HG03575 (cell line): Measurements from ENCODE around the gene GLTPD2.
"Not testable (repeated sequence)": the region's sequence is repeated elsewhere in the genome, so short reads cannot be mapped to it uniquely, and the experiment has no call there.

Experiments used
- ATAC-seq: cut with Tn5 transposase; IDR thresholded peaks from one replicate; pipeline ENCODE4 v1.9.1; 2021; ENCODE audit not compliant: unreplicated experiment, insufficient number of reproducible peaks, low FRiP score; ENCODE audit errors: extremely low read depth

Gene GLTPD2

GRCh38 chr17:4806456-4806776 is 17.7 kb downstream of the GLTPD2 start:
- no peak for ATAC-seq

DNA sequence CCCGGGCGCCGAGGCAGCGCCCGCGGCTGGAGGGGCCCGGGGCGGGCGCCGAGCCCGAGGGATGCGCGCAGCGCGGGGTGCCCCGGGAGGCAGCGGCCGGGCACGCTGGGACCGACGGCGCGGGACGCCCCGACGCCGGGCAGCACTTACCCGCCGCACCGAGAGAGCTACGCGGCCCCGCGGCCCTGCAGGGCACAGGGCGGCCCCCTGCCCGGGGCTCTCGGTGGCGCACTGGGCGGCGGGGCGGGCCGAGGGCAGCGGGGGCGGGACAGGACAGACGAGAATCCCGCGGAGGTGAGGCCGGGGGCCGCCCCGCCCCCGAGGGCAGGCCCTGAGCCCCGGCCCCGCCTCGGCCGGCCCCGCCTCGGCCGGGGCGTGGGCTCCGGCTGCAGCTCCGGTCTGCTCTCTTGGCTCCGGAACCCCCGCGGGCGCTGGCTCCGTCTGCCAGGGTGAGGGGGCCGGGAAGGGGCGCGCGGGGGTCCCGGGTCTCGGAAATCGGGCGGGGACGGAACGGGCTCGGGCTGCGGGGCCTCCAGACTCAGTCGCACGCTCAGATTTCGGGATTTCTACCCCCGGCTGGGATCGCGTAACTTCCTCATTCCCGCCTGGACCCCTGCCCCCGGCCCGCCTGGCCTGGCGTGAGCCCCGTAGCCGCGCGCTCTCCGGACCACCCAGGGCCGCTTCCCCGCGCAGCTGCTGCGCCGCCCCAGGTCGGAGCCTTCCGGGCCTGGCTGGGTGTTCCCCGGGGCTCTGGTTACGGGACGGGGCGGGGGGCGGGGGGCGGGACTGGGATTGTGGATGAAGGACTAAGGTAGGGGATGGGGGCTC is 18.2 kb downstream of the GLTPD2 start, which contains the start of gene PLD2:
Gene PLD2, plus strand, starts transcription at position 376 of the 828 bp plus-strand sequence. CDS start 621 bp downstream, outside the sequence.
- no peak for ATAC-seq

DNA sequence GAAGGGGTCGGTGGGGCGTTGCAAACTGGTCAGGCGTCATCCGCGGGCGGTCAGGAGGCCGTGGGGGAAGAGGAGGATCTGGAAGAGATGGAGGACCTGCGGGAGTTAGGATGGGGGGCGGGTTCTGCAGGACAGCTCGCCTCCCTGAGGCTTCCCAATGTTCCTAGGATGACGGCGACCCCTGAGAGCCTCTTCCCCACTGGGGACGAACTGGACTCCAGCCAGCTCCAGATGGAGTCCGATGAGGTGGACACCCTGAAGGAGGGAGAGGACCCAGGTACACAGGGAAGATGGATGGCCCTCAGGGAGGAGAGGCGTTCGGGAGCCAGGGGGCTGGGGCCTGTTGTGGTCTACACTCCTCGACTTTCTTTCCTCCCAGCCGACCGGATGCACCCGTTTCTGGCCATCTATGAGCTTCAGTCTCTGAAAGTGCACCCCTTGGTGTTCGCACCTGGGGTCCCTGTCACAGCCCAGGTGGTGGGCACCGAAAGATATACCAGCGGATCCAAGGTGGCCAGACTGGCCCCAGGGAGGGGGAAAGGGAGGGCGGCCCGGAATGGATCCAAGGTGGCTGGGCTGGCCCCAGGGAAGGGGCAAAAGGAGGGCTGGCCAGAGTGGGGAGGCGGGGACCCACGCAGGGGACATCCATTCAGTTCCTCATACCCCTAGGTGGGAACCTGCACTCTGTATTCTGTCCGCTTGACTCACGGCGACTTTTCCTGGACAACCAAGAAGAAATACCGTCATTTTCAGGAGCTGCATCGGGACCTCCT is 19.0 kb downstream of the GLTPD2 start:
- no peak for ATAC-seq

DNA sequence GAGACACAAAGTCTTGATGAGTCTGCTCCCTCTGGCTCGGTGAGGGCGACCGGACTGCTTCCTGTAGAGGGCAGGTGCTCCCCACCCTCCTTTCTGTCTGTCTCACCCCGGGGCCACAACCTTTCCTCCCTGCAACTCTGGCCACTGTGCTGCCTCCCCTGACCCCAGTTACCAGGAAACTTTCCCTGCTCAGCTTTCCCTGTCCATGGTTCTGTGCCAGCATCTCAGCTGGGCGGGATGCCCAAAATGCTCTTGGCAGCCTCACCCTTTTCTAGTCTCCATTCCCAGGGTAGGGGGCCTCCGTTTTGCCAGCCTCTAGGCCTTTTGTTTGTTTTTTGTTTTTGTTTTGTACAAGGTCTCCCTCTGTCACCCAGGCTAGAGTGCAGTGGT is 19.6 kb downstream of the GLTPD2 start:
- ATAC-seq, result no peak

DNA sequence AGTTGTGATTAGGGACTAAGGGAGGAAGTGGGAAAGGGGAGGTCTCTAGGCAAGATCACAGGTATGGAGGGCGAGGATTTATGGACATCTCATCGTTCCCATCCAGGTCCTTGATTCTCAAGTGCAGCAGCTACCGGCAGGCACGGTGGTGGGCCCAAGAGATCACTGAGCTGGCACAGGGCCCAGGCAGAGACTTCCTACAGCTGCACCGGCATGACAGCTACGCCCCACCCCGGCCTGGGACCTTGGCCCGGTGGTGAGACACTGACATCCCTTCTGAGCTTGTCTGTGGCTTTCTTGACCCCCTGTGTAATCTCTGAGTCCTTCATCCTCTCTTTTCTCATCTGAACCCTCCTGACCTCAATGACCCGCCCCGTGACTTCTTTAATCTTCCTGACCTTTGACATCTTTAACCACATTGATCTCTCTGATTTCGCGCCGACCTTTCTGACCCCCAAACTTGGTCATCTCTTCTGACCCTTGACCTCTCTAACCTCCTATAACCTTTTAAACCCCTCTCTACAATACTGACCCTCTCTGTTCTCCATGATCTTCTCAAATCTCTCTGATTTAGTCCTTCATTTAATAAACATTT is 22.0 kb downstream of the GLTPD2 start:
- no peak for ATAC-seq

DNA sequence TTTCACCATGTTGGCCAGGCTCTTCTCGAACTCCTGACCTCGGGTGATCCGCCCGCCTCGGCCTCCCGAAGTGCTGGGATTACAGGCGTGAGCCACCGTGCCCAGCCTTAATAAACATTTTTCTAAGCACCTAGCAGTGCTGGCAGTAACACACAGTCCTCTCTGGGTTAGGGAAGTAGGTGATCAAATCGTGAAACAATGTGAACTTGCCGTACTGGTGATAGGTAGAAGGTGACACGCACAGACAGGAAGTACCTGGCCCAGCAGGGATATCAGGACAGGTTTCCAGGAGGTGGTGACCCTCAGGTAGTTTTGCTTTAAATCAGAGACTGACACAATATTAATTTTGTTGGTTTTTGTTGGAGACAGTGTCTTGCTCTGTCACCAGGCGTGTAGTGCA is 22.7 kb downstream of the GLTPD2 start:
- ATAC-seq, result no peak

- ATAC-seq, result no peak
Measured at GRCh38 chr17:4812690-4813089, 23.9 kb downstream of the GLTPD2 start.

DNA sequence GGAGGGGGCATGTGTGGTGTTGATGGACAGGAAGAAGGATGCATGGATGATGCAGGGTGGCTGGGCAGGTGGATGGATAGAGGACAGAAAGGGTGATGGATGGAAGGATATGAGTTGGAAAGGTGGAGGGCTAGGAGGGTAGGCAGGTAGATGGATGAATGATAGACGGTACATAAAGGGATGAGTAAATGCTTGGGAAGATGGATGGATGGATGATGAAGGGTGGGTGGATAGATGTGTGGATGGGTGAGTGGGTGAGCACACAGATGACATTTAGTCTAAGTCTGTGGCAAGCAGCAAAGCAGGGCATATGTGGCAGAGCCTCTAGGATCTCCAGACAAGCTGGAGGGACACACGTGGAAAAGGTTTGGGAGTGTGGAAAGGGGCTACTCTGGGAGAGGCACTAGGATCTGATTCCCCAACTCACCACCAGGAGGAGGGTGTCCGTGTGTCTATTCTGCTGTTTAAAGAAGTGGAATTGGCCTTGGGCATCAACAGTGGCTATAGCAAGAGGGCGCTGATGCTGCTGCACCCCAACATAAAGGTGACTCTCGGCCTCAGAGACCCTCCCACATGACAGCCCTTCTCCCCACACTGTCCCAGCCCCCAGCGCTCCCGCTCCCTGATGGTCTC is 26.4 kb downstream of the GLTPD2 start:
- ATAC-seq, result no peak

DNA sequence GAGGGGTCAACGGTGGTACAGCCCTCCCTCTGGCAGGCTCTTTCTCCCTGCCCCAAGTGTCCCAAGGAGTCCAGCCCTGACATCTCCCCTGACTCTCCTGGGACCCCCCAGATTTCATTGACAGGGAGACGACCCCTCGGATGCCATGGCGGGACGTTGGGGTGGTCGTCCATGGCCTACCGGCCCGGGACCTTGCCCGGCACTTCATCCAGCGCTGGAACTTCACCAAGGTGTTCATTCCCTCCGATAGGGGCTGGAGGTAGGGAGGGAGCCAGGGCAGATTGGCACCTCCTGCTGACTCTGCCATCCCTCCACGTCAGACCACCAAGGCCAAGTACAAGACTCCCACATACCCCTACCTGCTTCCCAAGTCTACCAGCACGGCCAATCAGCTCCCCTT is 28.1 kb downstream of the GLTPD2 start:
- ATAC-seq, result no peak

DNA sequence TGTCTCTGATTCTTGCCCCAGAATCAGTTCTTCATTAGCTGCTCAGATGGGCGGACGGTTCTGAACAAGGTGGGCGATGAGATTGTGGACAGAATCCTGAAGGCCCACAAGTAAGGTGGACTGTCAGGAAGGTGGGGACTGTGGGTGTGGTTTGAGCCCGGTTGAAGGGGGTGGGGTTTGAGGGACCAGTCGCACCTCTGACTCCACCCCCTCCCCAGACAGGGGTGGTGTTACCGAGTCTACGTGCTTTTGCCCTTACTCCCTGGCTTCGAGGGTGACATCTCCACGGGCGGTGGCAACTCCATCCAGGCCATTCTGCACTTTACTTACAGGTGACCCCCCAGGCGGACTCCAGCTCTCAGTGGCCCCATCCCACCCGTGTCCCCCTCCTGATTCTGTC is 29.5 kb downstream of the GLTPD2 start:
- no peak for ATAC-seq

DNA sequence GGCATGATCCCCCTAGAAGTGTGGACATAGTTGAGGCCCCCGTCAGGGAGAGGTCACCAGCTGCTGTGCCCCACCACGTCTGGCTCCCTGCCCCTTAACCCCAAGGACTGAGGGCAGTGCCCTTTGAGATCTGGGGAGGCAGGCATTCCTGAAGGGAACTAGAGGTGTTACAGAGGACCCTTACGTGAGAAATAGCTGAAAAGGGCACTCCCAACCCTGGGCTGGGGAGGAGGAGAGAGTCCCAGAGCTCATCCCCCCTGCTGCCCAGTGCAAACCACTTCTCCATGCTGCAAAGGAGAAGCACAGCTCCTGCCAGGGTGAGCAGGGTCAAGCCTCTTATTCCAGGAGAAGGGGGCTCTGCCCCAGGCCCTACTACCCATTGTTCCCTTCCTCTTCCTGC is 34.1 kb downstream of the GLTPD2 start:
- ATAC-seq, result no peak

GRCh38 chr17:4823373-4824089 is 34.8 kb downstream of the GLTPD2 start:
- no peak for ATAC-seq

- no peak for ATAC-seq
Measured at GRCh38 chr17:4827399-4827798, 38.6 kb downstream of the GLTPD2 start.

- not testable (repeated sequence) for ATAC-seq
Measured at GRCh38 chr17:4832829-4833177, 44.0 kb downstream of the GLTPD2 start.

GRCh38 chr17:4833178-4833940 is 44.6 kb downstream of the GLTPD2 start, which contains the start of gene MINK1:
Gene MINK1 (plus strand): TSS chr17:4833340. CDS start chr17:4833584, 244 bp downstream.
- ATAC-seq, result no peak

- ATAC-seq, result no peak
Measured at GRCh38 chr17:4833941-4834680, 45.3 kb downstream of the GLTPD2 start.

GRCh38 chr17:4834681-4835020 is 45.9 kb downstream of the GLTPD2 start:
- ATAC-seq, result no peak

- ATAC-seq, result no peak
Measured at GRCh38 chr17:4836221-4836620, 47.5 kb downstream of the GLTPD2 start.
